HepG2 (cell line): Measurements from ENCODE around the gene ZNF605. TPM values are rescaled to one million over a fixed set of nuclear protein-coding genes. Genes with fewer than 3 reads are reported as not detected.

Experiments
- BATF2 ChIP-seq: sonication (generic); formaldehyde crosslinking; IDR thresholded peaks from 2 replicates; pipeline ENCODE4 v1.8.0; 2022; ENCODE audit warnings: mild to moderate bottlenecking, missing genetic modification reagents, moderate library complexity
- MAFK ChIP-seq, 2 experiments: IDR thresholded peaks in 1 of 2; conservative IDR thresholded peaks in 1 of 2; 2 replicates each; pipeline ENCODE4 v1.6.1; 2011; ENCODE audit warnings: improper control_type of control experiment in 2 of 2, low read length in 2 of 2
- MBD4 ChIP-seq: IDR thresholded peaks from 2 replicates; pipeline ENCODE4 v1.6.1; 2012; ENCODE audit warnings: low read length, inconsistent platforms, borderline replicate concordance
- NFIB ChIP-seq: sonication (generic); formaldehyde crosslinking; IDR thresholded peaks from 2 replicates; pipeline ENCODE4 v1.9.0; 2021; ENCODE audit warnings: missing genetic modification reagents, mild to moderate bottlenecking, borderline replicate concordance
- SATB2 ChIP-seq: sonication (generic); formaldehyde crosslinking; IDR thresholded peaks from 2 replicates; pipeline ENCODE4 v1.5.0; 2020; ENCODE audit warnings: missing genetic modification reagents
- SMAD3 ChIP-seq: sonication (generic); formaldehyde crosslinking; IDR thresholded peaks from 2 replicates; pipeline ENCODE4 v1.4.0; 2020; ENCODE audit warnings: missing genetic modification reagents
- U2AF1 ChIP-seq: fragments of 200-400 bp; formaldehyde crosslinking; optimal IDR thresholded peaks from 2 replicates; pipeline ENCODE3; 2017; ENCODE audit warnings: mild to moderate bottlenecking, low read depth, low read length
- YEATS2 ChIP-seq: sonication (generic); formaldehyde crosslinking; IDR thresholded peaks from 2 replicates; pipeline ENCODE4 v1.4.0; 2020; ENCODE audit warnings: missing genetic modification reagents, borderline replicate concordance
- ZBTB34 ChIP-seq: sonication (generic); formaldehyde crosslinking; IDR thresholded peaks from 2 replicates; pipeline ENCODE4 v1.8.0; 2022; ENCODE audit warnings: mild to moderate bottlenecking, missing genetic modification reagents
- ZBTB7A ChIP-seq: sonication (generic); formaldehyde crosslinking; IDR thresholded peaks from 2 replicates; pipeline ENCODE4 v1.8.0; 2022; ENCODE audit warnings: mild to moderate bottlenecking, missing genetic modification reagents
- ZFP62 ChIP-seq: sonication (generic); formaldehyde crosslinking; IDR thresholded peaks from 2 replicates; pipeline ENCODE4 v1.4.0; 2020; ENCODE audit warnings: missing genetic modification reagents
- ZFP90 ChIP-seq: sonication (generic); formaldehyde crosslinking; IDR thresholded peaks from 2 replicates; pipeline ENCODE4 v1.8.0; 2022; ENCODE audit warnings: missing genetic modification reagents, mild to moderate bottlenecking, inconsistent platforms, borderline replicate concordance
- ZFYVE20 ChIP-seq: sonication (generic); formaldehyde crosslinking; IDR thresholded peaks from 2 replicates; pipeline ENCODE4 v1.8.0; 2023; ENCODE audit warnings: low read depth, mild to moderate bottlenecking, moderate library complexity, missing genetic modification reagents, borderline replicate concordance
- ZKSCAN8 ChIP-seq: IDR thresholded peaks from 2 replicates; pipeline ENCODE4 v1.6.1; 2016; ENCODE audit warnings: borderline replicate concordance, missing genetic modification reagents, missing compliant biosample characterization
- ZMAT3 ChIP-seq: sonication (generic); formaldehyde crosslinking; conservative IDR thresholded peaks from 2 replicates; pipeline ENCODE4 v1.7.0; 2021; ENCODE audit warnings: missing genetic modification reagents
- ZNF567 ChIP-seq: sonication (generic); formaldehyde crosslinking; IDR thresholded peaks from 2 replicates; pipeline ENCODE4 v1.8.1; 2023; ENCODE audit warnings: mild to moderate bottlenecking, missing genetic modification reagents, borderline replicate concordance
- ZNF761 ChIP-seq: sonication (generic); formaldehyde crosslinking; conservative IDR thresholded peaks from 2 replicates; pipeline ENCODE4 v1.4.0; 2020; ENCODE audit warnings: mild to moderate bottlenecking, missing genetic modification reagents
- ZNF891 ChIP-seq: sonication (generic); formaldehyde crosslinking; IDR thresholded peaks from 2 replicates; pipeline ENCODE4 v1.5.0; 2020; ENCODE audit warnings: mild to moderate bottlenecking, missing genetic modification reagents
- polyA plus RNA-seq, 8 experiments: library from polyadenylated mRNA; depleted of rRNA in 3 of 8; stranded (reverse) in 7 of 8; unstranded in 1 of 8; fragments of >200 nt; fragmentation: Illumina TruSeq in 4 of 8; extraction: Trizol in 4 of 8; gene quantifications; 2 replicates each; pipeline versions ENCODE4 v1.2.1 to v1.2.3, GENCODE V29; 2011 to 2016; ENCODE audit warnings: low read depth in 4 of 8, missing spikeins in 1 of 8, mixed read lengths in 1 of 8; ENCODE audit not compliant: insufficient read depth in 1 of 8
- total RNA-seq, 5 experiments: library from RNA; depleted of rRNA; stranded (reverse); fragments of >200 nt; fragmentation: Illumina TruSeq; extraction: Trizol; gene quantifications; 2 replicates each; pipeline ENCODE4 v1.2.3, GENCODE V29; 2016; ENCODE audit warnings: low read depth in 1 of 5
- TF ChIP-seq, protein P1 (sequence below): sonication (generic); formaldehyde crosslinking; IDR thresholded peaks from 2 replicates; pipeline ENCODE4 v1.5.1; 2020; ENCODE audit warnings: missing genetic modification reagents, mild to moderate bottlenecking, borderline replicate concordance
- TF ChIP-seq, protein P2 (sequence below): sonication (generic); formaldehyde crosslinking; conservative IDR thresholded peaks from 2 replicates; pipeline ENCODE4 v1.4.0; 2020; ENCODE audit warnings: missing genetic modification reagents
- TF ChIP-seq, protein P3 (sequence below): sonication (generic); formaldehyde crosslinking; IDR thresholded peaks from 2 replicates; pipeline ENCODE4 v1.5.1; 2020; ENCODE audit warnings: mild to moderate bottlenecking, missing genetic modification reagents, moderate library complexity

The ZNF605 gene
- total and polyA plus RNA-seq, 2 of the 13 experiments (the other 11 are each of a cell fraction or from before 2014, with no cell fraction given): 6.7 to 6.8 TPM

DNA sequence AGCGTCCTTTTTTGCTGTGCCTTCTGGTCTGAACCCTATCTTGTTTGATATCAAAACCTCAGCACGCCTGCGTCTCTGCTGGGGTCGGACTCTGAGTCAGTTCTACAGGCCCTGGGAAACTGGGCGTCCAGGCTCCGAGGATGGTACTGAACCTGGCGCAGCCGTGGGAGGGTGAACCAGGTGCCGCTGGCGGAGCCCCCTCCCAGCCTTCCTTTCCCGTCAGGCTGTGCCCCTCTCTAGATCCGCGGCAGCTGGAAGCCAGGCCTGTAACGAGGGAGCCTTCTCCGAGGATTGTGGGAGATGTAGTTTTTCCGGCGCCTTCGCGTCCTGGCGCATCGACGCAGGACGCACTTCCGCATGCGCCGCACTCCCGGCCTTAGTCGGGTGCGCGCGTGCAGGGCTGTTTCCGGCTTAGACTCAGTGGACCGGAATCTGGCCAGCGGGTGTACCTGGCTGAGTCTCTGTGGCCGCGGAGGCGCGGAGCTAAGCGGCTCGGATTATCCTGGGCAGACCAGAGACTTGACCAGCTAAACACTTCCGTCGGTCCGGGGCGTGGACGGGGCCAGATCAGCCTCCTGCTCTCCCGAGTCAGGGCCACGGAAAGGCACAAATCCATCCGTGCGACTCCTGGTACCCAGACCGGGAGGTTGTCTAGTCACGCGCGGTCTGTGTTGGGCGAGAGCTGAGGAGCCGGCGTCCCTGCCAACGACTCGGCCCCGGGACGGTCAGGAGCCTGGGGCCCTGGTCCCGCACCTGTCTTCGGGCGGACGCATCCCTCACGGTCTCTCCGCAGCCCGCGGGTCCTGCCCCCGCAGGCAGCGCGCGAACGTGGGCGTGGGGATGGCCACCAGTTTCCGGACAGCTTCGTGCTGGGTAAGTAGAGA lies 30.1 kb upstream of the ZNF605 start, which contains the start of gene ZNF26 (continued):
- TF ChIP-seq ZFP62 (CRISPR knock-in tag) (no peak; the same call in 1 of the 2 replicates), SMAD3 (CRISPR knock-in tag) (peak; percentile 75), ZMAT3 (CRISPR knock-in tag) (peak; percentile 80; the same call in 1 of the 2 replicates), MAFK (conservative IDR thresholded peaks at IDR 0.05 in 1 of 2, IDR thresholded peaks at IDR 0.05 in 1 of 2; ENCODE audit: low read length in 2 of 2) (no peak), MBD4 (no peak), U2AF1 (no peak), ZNF567 (CRISPR knock-in tag) (peak; percentile 60; the same call in 1 of the 2 replicates), ZBTB7A (CRISPR knock-in tag) (no peak), ZKSCAN8 (peak; percentile 38; the same call in 1 of the 2 replicates), ZNF891 (CRISPR knock-in tag) (no peak; the same call in 1 of the 2 replicates), ZFP90 (CRISPR knock-in tag) (0 out of 2 replicates have a peak, but pooled peaks have one; percentile 67), ZFYVE20 (CRISPR knock-in tag) (no peak), BATF2 (CRISPR knock-in tag) (no peak), NFIB (no peak), ZNF761 (peak; percentile 76; the same call in 1 of the 2 replicates), SATB2 (CRISPR knock-in tag) (no peak), ZBTB34 (CRISPR knock-in tag) (no peak), YEATS2 (peak; percentile 95; the same call in 1 of the 2 replicates)
- TF ChIP-seq, protein P1, sequence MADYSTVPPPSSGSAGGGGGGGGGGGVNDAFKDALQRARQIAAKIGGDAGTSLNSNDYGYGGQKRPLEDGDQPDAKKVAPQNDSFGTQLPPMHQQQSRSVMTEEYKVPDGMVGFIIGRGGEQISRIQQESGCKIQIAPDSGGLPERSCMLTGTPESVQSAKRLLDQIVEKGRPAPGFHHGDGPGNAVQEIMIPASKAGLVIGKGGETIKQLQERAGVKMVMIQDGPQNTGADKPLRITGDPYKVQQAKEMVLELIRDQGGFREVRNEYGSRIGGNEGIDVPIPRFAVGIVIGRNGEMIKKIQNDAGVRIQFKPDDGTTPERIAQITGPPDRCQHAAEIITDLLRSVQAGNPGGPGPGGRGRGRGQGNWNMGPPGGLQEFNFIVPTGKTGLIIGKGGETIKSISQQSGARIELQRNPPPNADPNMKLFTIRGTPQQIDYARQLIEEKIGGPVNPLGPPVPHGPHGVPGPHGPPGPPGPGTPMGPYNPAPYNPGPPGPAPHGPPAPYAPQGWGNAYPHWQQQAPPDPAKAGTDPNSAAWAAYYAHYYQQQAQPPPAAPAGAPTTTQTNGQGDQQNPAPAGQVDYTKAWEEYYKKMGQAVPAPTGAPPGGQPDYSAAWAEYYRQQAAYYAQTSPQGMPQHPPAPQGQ (CRISPR knock-in tag): no peak
- TF ChIP-seq, protein P2, sequence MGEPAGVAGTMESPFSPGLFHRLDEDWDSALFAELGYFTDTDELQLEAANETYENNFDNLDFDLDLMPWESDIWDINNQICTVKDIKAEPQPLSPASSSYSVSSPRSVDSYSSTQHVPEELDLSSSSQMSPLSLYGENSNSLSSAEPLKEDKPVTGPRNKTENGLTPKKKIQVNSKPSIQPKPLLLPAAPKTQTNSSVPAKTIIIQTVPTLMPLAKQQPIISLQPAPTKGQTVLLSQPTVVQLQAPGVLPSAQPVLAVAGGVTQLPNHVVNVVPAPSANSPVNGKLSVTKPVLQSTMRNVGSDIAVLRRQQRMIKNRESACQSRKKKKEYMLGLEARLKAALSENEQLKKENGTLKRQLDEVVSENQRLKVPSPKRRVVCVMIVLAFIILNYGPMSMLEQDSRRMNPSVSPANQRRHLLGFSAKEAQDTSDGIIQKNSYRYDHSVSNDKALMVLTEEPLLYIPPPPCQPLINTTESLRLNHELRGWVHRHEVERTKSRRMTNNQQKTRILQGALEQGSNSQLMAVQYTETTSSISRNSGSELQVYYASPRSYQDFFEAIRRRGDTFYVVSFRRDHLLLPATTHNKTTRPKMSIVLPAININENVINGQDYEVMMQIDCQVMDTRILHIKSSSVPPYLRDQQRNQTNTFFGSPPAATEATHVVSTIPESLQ: no peak
- TF ChIP-seq, protein P3, sequence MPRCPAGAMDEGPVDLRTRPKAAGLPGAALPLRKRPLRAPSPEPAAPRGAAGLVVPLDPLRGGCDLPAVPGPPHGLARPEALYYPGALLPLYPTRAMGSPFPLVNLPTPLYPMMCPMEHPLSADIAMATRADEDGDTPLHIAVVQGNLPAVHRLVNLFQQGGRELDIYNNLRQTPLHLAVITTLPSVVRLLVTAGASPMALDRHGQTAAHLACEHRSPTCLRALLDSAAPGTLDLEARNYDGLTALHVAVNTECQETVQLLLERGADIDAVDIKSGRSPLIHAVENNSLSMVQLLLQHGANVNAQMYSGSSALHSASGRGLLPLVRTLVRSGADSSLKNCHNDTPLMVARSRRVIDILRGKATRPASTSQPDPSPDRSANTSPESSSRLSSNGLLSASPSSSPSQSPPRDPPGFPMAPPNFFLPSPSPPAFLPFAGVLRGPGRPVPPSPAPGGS (CRISPR knock-in tag): 0 out of 2 replicates have a peak, but pooled peaks have one; percentile 24
